ENCODE results near the gene DRD3. TPM values are rescaled to one million over a fixed set of nuclear protein-coding genes. Genes with fewer than 3 reads are reported as not detected.

Gene DRD3
- total RNA-seq, 1 experiment from 2014 or later: 0.17 TPM

- TF ChIP-seq IRF1 (CRISPR knock-in tag; IDR thresholded peaks at IDR 0.05) (no peak), AR (CRISPR knock-in tag; IDR thresholded peaks at IDR 0.05) (no peak), TP53 (CRISPR knock-in tag; IDR thresholded peaks at IDR 0.05) (no peak), GABPB1 (CRISPR knock-in tag; IDR thresholded peaks at IDR 0.05) (no peak)
Measured at GRCh38 chr3:114179575-114179974, 723 bp upstream of the DRD3 start (continued).

GRCh38 chr3:114176890-114177289, 2.0 kb downstream of the DRD3 start:
- Mint-ChIP-seq H3K27ac (no peak overlapping the region), H3K4me1 (peaks cover 55% of the 10 kb centered on the region)
- TF ChIP-seq ZMAT4 (CRISPR knock-in tag; IDR thresholded peaks at IDR 0.05): no peak
- TF ChIP-seq NR3C1 (CRISPR knock-in tag; conservative IDR thresholded peaks at IDR 0.05; ENCODE audit: low read depth): no peak
- no peak for TF ChIP-seq E2F5 (CRISPR knock-in tag; IDR thresholded peaks at IDR 0.05)
- TF ChIP-seq TEAD4 (CRISPR knock-in tag; IDR thresholded peaks at IDR 0.05): no peak
- TF ChIP-seq ARID4B (CRISPR knock-in tag; IDR thresholded peaks at IDR 0.05; ENCODE audit: borderline replicate concordance): no peak
- TF ChIP-seq GRHL2 (CRISPR knock-in tag; IDR thresholded peaks at IDR 0.05; ENCODE audit: insufficient replicate concordance, severe bottlenecking): no peak
- no peak for TF ChIP-seq ZNF396 (CRISPR knock-in tag; IDR thresholded peaks at IDR 0.05; ENCODE audit: borderline replicate concordance)
- TF ChIP-seq IRF2 (CRISPR knock-in tag; IDR thresholded peaks at IDR 0.05; ENCODE audit: borderline replicate concordance, low read depth): no peak
- TF ChIP-seq ZNF281 (CRISPR knock-in tag; IDR thresholded peaks at IDR 0.05): no peak
- TF ChIP-seq CDX4 (CRISPR knock-in tag; IDR thresholded peaks at IDR 0.05; ENCODE audit: borderline replicate concordance): no peak
- no peak for TF ChIP-seq FOXJ3 (CRISPR knock-in tag; IDR thresholded peaks at IDR 0.05; ENCODE audit: borderline replicate concordance)
- TF ChIP-seq PRDM15 (CRISPR knock-in tag; IDR thresholded peaks at IDR 0.05): no peak
- no peak for TF ChIP-seq MAX (CRISPR knock-in tag; IDR thresholded peaks at IDR 0.05)
- TF ChIP-seq ZNF219 (CRISPR knock-in tag; IDR thresholded peaks at IDR 0.05; ENCODE audit: borderline replicate concordance): no peak

More at GRCh38 chr3:114176890-114177289, 2.0 kb downstream of the DRD3 start:
- H3K36me3 Mint-ChIP-seq: no peaks in the 10 kb centered on the region
- CTCF ChIA-PET: interaction anchor here (0.7 to 4.0 kb wide), 3 partner anchors 22 to 186 kb away, joined by 3 to 49 read pairs (median 4); no protein-coding TSS in a partner anchor
- DNase-seq (ENCODE audit: low spot score) (no peak), ATAC-seq (no peak)
- H3K9me3 Mint-ChIP-seq: peaks cover 3% of the 10 kb centered on the region; the same call in 1 of the 2 replicates
- no peaks in the 10 kb centered on the region for H3K27me3 Mint-ChIP-seq (ENCODE audit: low read depth)
- peak overlapping the region; percentile 14; the same call in 1 of the 2 replicates for H3K4me3 Mint-ChIP-seq
- POLR2A ChIA-PET: no interaction called here
